SK-N-SH (cell line): ENCODE results near the gene TNIP2. TPM values are rescaled to one million over a fixed set of nuclear protein-coding genes. Genes with fewer than 3 reads are reported as not detected.

Source experiments
- CTCF ChIA-PET: fragments of 300-600, 350-600 bp; formaldehyde crosslinking; extraction: SDS; loops from one replicate; lab custom pipeline; 2021; lab: Yijun Ruan, JAX
- POLR2A ChIA-PET: fragments of 350-600 bp; sonication (Branson Sonifier 250); formaldehyde crosslinking; extraction: SDS; loops from one replicate; lab custom pipeline; 2020; ENCODE audit warnings: antibody characterized with exemption, inconsistent platforms; lab: Yijun Ruan, JAX
- DNase-seq: peaks from one replicate; pipeline ENCODE4 v3.0.0; 2012
- H2AFZ ChIP-seq: fragments of 200-600 bp; sonication (generic); 2 replicates; pipeline ENCODE4 v1.8.1; 2016; ENCODE audit warnings: antibody characterized with exemption, mild to moderate bottlenecking, low read depth
- H3F3A ChIP-seq: fragments of 200-600 bp; sonication (generic); replicated peaks from 2 replicates; pipeline ENCODE3; 2016; ENCODE audit warnings: antibody characterized with exemption, mild to moderate bottlenecking; ENCODE audit not compliant: insufficient read depth
- H3K27ac ChIP-seq, 2 experiments: fragments of 200-500 bp in 1 of 2; fragments of 200-600 bp in 1 of 2; sonication (Bioruptor generic) in 1 of 2; sonication (generic), shearing (Covaris generic) in 1 of 2; 2 replicates each; pipeline versions ENCODE4 v1.5.1 to v1.6.1; 2014 to 2016; ENCODE audit warnings: low read depth in 2 of 2, inconsistent platforms in 1 of 2, low read length in 1 of 2, mild to moderate bottlenecking in 1 of 2, mixed read lengths in 1 of 2
- H3K27me3 ChIP-seq: fragments of 200-600 bp; sonication (generic), shearing (Covaris generic); 2 replicates; pipeline ENCODE4 v1.6.1; 2016; ENCODE audit warnings: mixed run types; ENCODE audit not compliant: insufficient read depth
- H3K36me3 ChIP-seq, 2 experiments: fragments of 200-500 bp in 1 of 2; fragments of 200-600 bp in 1 of 2; sonication (Bioruptor generic) in 1 of 2; sonication (generic) in 1 of 2; replicated peaks in 1 of 2; 2 replicates each; pipeline versions ENCODE3 to v1.5.1; 2014 to 2016; ENCODE audit warnings: low read length in 1 of 2, mild to moderate bottlenecking in 1 of 2; ENCODE audit not compliant: insufficient read depth in 2 of 2, control insufficient read depth in 1 of 2
- H3K4me1 ChIP-seq, 2 experiments: fragments of 200-500 bp in 1 of 2; fragments of 200-600 bp in 1 of 2; sonication (Bioruptor generic) in 1 of 2; sonication (generic), shearing (Covaris generic) in 1 of 2; 2 replicates each; pipeline versions ENCODE4 v1.5.1 to v1.6.1; 2014 to 2016; ENCODE audit warnings: low read depth in 1 of 2, low read length in 1 of 2, mixed run types in 1 of 2; ENCODE audit not compliant: insufficient read depth in 2 of 2, control insufficient read depth in 1 of 2
- H3K4me2 ChIP-seq: fragments of 200-600 bp; sonication (generic), shearing (Covaris generic); 2 replicates; pipeline ENCODE4 v1.6.1; 2017; ENCODE audit warnings: mixed run types
- H3K4me3 ChIP-seq, 2 experiments: fragments of 200-500 bp in 1 of 2; fragments of 200-600 bp in 1 of 2; sonication (Bioruptor generic) in 1 of 2; sonication (generic), shearing (Covaris generic) in 1 of 2; 2 replicates each; pipeline versions ENCODE4 v1.5.1 to v1.8.1; 2014 to 2016; ENCODE audit warnings: low read depth in 2 of 2, inconsistent platforms in 1 of 2, low read length in 1 of 2, mild to moderate bottlenecking in 1 of 2, mixed read lengths in 1 of 2, moderate library complexity in 1 of 2
- H3K79me2 ChIP-seq: fragments of 200-600 bp; sonication (generic); 2 replicates; pipeline ENCODE4 v1.8.1; 2017; ENCODE audit warnings: mild to moderate bottlenecking; ENCODE audit not compliant: insufficient read depth
- H3K9ac ChIP-seq: fragments of 200-600 bp; sonication (generic); 2 replicates; pipeline ENCODE4 v1.6.1; 2017; ENCODE audit warnings: mixed run types
- H3K9me2 ChIP-seq: fragments of 200-600 bp; sonication (generic); 2 replicates; pipeline ENCODE4 v1.6.1; 2017; ENCODE audit warnings: mixed run types
- H3K9me3 ChIP-seq: fragments of 200-600 bp; sonication (generic); 2 replicates; pipeline ENCODE4 v1.6.1; 2017; ENCODE audit warnings: mixed run types, mild to moderate bottlenecking, moderate library complexity
- H4K20me1 ChIP-seq: fragments of 200-600 bp; sonication (generic); 2 replicates; pipeline ENCODE4 v1.6.1; 2017; ENCODE audit warnings: mild to moderate bottlenecking, mixed run types; ENCODE audit not compliant: insufficient read depth
- FOSL2 ChIP-seq: IDR thresholded peaks from 2 replicates; pipeline ENCODE4 v1.4.0; 2012; ENCODE audit warnings: low read depth, mild to moderate bottlenecking, moderate library complexity, borderline replicate concordance
- GATA2 ChIP-seq: sonication (generic); formaldehyde crosslinking; IDR thresholded peaks from 2 replicates; pipeline ENCODE4 v1.5.0; 2020; ENCODE audit warnings: mild to moderate bottlenecking, missing genetic modification reagents
- MAX ChIP-seq: IDR thresholded peaks from 2 replicates; pipeline ENCODE4 v1.4.0; 2012; ENCODE audit warnings: low read depth
- MEF2A ChIP-seq: IDR thresholded peaks from 2 replicates; pipeline ENCODE4 v1.4.0; 2012; ENCODE audit warnings: low read depth, borderline replicate concordance
- MXI1 ChIP-seq: IDR thresholded peaks from 2 replicates; pipeline ENCODE4 v1.6.1; 2012; ENCODE audit warnings: mild to moderate bottlenecking, low read depth, low read length, improper control_type of control experiment
- NRF1 ChIP-seq: IDR thresholded peaks from 2 replicates; pipeline ENCODE4 v1.6.1; 2012; ENCODE audit warnings: low read depth, mild to moderate bottlenecking, low read length
- PBX3 ChIP-seq: IDR thresholded peaks from 2 replicates; pipeline ENCODE4; 2012
- RCOR1 ChIP-seq: fragments of 150-350 bp; IDR thresholded peaks from 2 replicates; pipeline ENCODE4 v1.6.1; 2017; ENCODE audit warnings: antibody characterized with exemption, low read length
- RFX5 ChIP-seq: IDR thresholded peaks from 2 replicates; pipeline ENCODE4 v1.6.1; 2012; ENCODE audit warnings: mild to moderate bottlenecking, improper control_type of control experiment, low read length
- SIN3A ChIP-seq: IDR thresholded peaks from 2 replicates; pipeline ENCODE4 v1.6.1; 2012; ENCODE audit warnings: low read depth, mild to moderate bottlenecking, low read length, moderate library complexity, borderline replicate concordance
- USF2 ChIP-seq: fragments of 150-350 bp; IDR thresholded peaks from 2 replicates; pipeline ENCODE4 v1.6.1; 2017; ENCODE audit warnings: antibody characterized with exemption, low read length, low read depth, borderline replicate concordance
- YY1 ChIP-seq: IDR thresholded peaks from 2 replicates; pipeline ENCODE4 v1.4.0; 2012; ENCODE audit warnings: low read depth, mild to moderate bottlenecking
- ZBTB33 ChIP-seq: IDR thresholded peaks from 2 replicates; pipeline ENCODE4 v1.4.0; 2012; ENCODE audit warnings: low read depth, borderline replicate concordance
- WGBS: methylation state at CpG from one replicate; pipeline ENCODE4 v1.1.6; 2017; ENCODE audit warnings: low lambda C conversion rate; 5-methylcytosine and 5-hydroxymethylcytosine counted together
- polyA plus RNA-seq, 3 experiments: library from polyadenylated mRNA; depleted of rRNA; stranded (reverse); fragments of >200 nt; gene quantifications; 2 replicates each; pipeline ENCODE4 v1.2.3, GENCODE V29; 2012

TNIP2 gene
- polyA plus RNA-seq, 1 of the 3 experiments (the other 2 are of a cell fraction) = 78.9 TPM

GRCh38 chr4:2756691-2757350 lies 685 bp upstream of the TNIP2 start:
- DNase-seq = no peak
- no peaks in the 10 kb centered on the region for H3K27me3 ChIP-seq
- H3K9ac ChIP-seq = no peak overlapping the region
- peak overlapping the region; percentile 92 for H2AFZ ChIP-seq
- H3K4me1 ChIP-seq = peaks cover 0 to 7% of the 10 kb centered on the region in 2 experiments; a peak in 1 of 4 replicates
- H3K27ac ChIP-seq = peak overlapping the region in 1 of 2 experiments; percentile 34; a peak in 1 of 4 replicates
- 95% methylated on average over 21 of the region's 25 CpGs for WGBS
- ChIA-PET CTCF (interaction anchor here (0.7 kb wide), 1 partner anchor 41 kb away, joined by 3 read pairs; no protein-coding TSS in a partner anchor), POLR2A (interaction anchor here (1.0 to 1.6 kb wide), 5 partner anchors 11 to 222 kb away, joined by 3 to 7 read pairs (median 3); no protein-coding TSS in a partner anchor)
- no peaks in the 10 kb centered on the region for H3K36me3 ChIP-seq
- H3K4me2 ChIP-seq = peak overlapping the region; percentile 71; the same call in 1 of the 2 replicates
- 0 out of 2 replicates have a peak, but pooled peaks cover 3% of the 10 kb centered on the region for H4K20me1 ChIP-seq
- TF ChIP-seq ZBTB33 = no peak
- TF ChIP-seq MXI1 = no peak
- no peak for TF ChIP-seq USF2
- no peak for TF ChIP-seq SIN3A
- no peak for TF ChIP-seq MAX
- TF ChIP-seq MEF2A = no peak
- TF ChIP-seq PBX3 = no peak
- TF ChIP-seq NRF1 = no peak
- no peak for TF ChIP-seq YY1
- no peak for TF ChIP-seq GATA2 (CRISPR knock-in tag)
- no peak for TF ChIP-seq RCOR1
- TF ChIP-seq RFX5 = no peak
- TF ChIP-seq FOSL2 = no peak
- no peaks in the 10 kb centered on the region for H3K9me2 ChIP-seq
- H3K9me3 ChIP-seq = no peaks in the 10 kb centered on the region
- H3K79me2 ChIP-seq = peaks cover 38% of the 10 kb centered on the region
- H3K4me3 ChIP-seq = peak overlapping the region; percentile 23 to 35; a peak in 3 of 4 replicates
- peaks cover 4% of the 10 kb centered on the region for H3F3A ChIP-seq
